ENCODE data around the gene UXT.
"Not testable (repeated sequence)": the region's sequence is repeated elsewhere in the genome, so short reads cannot be mapped to it uniquely, and the experiment has no call there.

Gene UXT

GRCh38 chrX:47612418-47612817 lies 46.6 kb downstream of the UXT start:
- no peak for DNase-seq

- no peak for DNase-seq
Observed at GRCh38 chrX:47611926-47612325, 47.1 kb downstream of the UXT start.

GRCh38 chrX:47611489-47611888 lies 47.5 kb downstream of the UXT start:
- DNase-seq: no peak

- no peak for DNase-seq
Observed at GRCh38 chrX:47610511-47610910, 48.5 kb downstream of the UXT start.

- no peak for DNase-seq
Observed at GRCh38 chrX:47608130-47608810, 50.7 kb downstream of the UXT start.

- DNase-seq: no peak
Observed at GRCh38 chrX:47607091-47607490, 51.9 kb downstream of the UXT start.

- DNase-seq: no peak
Observed at GRCh38 chrX:47605024-47605423, 54.0 kb downstream of the UXT start.

- not testable (repeated sequence) for DNase-seq
Observed at GRCh38 chrX:47603125-47603524, 55.9 kb downstream of the UXT start.

Measured in NCI-H510A treated with DMSO at 0.1 percent for 48 hours (cell line).